ENCODE measurements around the gene COL23A1.

The COL23A1 gene

DNA sequence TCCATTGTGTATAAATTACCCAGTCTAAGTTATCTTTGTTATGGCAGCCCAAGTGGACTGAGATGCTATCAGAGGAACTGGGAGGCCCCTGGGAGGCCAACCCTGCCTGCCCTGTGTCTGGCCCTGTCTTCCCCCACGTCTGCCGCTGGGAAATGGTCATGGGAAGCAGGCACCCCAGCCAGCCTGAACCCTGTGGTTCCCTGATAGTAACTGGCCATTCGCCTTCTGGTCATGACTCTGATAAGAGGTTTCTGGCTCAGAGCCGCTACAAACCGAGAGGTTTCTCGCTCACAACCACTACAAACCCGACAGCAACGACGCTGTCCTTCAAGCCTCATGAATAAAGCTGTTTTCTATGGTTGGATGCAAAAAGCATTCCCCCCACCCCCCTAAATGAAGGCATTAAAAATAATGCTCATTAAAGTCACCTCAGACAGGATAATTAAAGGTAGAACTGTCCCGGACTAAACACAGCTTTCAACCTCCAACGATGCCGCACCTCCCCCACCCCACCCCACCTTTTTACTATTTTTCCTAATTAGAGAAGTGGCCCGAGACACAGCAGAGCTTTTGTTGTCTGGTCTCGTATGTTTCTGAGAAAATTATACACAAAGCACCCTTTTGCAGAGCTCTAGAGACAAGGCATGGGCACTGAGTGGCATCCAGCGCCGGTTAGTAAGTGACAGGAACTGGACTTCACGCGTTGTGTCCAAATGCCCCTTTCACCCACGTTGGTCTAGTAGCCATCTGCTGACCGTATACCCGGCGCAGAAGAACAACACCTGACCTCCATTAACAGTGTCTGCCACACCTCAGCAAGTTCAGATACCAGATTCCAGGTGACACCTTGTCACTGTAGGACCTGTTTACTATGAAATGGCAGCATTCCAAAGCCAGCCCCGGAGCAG, 140.8 kb downstream of the COL23A1 start:
- in situ Hi-C loops (cut with MboI; ENCODE audit: low pct_unique_long_range_greater_than_20kb, low sequenced_read_pairs, unreplicated experiment): no loop called here
- no peak for DNase-seq (ENCODE audit: low spot score)
- TF ChIP-seq, protein P1, sequence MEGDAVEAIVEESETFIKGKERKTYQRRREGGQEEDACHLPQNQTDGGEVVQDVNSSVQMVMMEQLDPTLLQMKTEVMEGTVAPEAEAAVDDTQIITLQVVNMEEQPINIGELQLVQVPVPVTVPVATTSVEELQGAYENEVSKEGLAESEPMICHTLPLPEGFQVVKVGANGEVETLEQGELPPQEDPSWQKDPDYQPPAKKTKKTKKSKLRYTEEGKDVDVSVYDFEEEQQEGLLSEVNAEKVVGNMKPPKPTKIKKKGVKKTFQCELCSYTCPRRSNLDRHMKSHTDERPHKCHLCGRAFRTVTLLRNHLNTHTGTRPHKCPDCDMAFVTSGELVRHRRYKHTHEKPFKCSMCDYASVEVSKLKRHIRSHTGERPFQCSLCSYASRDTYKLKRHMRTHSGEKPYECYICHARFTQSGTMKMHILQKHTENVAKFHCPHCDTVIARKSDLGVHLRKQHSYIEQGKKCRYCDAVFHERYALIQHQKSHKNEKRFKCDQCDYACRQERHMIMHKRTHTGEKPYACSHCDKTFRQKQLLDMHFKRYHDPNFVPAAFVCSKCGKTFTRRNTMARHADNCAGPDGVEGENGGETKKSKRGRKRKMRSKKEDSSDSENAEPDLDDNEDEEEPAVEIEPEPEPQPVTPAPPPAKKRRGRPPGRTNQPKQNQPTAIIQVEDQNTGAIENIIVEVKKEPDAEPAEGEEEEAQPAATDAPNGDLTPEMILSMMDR (IDR thresholded peaks at IDR 0.05; ENCODE audit: extremely low read depth, insufficient read depth, missing control alignments): no peak

DNA sequence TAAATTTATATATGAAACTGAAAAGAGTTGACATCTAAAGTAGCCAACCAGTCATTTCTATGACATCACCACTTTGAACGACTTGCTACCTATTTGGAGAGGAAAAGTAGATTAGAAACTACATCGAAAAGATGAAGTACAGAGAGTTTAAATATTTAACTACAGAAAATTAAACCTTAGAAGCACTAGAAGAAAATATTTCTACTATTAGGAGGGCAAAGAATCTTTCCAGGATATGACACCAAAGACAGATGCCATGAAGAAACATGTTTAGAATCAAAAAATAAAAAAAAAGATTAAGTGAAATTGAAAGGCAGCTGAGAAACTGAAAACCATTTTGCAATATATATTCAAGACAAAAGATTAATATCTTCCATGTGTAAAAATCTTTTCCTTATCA, 144.7 kb downstream of the COL23A1 start:
- TF ChIP-seq, protein P1 (IDR thresholded peaks at IDR 0.05; ENCODE audit: extremely low read depth, insufficient read depth, missing control alignments): no peak
- no peak for DNase-seq (ENCODE audit: low spot score)
- in situ Hi-C loops (cut with MboI; ENCODE audit: low pct_unique_long_range_greater_than_20kb, low sequenced_read_pairs, unreplicated experiment): no loop called here

DNA sequence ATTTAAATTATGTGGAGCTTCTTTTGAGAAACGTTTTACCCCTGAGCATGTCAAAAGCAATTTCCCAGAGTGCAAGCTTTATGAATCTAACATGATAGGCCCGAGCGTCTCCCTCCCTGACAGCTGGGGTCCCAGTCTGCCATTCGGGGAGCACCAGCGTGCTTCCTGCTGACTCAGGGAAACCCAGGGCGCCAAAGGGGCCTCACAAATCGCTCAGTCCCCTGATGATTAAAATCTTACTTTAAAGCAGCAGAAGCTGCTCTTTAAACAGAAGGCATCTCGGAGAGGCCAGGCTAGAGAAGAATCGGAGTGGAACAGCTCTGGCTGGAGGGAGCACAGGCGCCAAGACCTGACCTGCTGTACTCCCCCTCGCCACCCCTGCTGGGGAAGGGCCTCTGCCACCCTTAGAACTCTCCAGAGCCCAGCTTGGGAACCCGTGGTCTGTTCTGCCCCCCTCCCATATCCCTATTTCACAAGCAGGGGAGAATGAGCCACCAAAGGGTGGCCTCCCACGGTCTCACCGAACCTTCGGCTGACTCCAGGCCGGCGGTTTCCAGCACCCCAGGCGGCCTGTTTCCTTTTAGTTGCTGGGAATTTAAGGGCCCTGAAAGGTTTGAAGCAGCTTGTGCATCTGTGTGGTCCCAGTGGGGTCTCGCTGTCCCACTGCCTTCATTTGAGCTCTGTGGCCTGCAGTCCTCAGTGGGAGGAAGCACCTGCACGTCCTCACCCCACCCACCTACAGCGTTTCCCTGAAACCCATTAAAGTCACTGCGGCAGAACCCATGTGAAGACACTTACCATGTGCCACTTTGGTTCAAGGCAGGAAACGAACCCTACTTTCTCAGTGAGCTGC, 147.6 kb downstream of the COL23A1 start:
- in situ Hi-C loops (cut with MboI; ENCODE audit: low pct_unique_long_range_greater_than_20kb, low sequenced_read_pairs, unreplicated experiment): no loop called here
- TF ChIP-seq, protein P1 (IDR thresholded peaks at IDR 0.05; ENCODE audit: extremely low read depth, insufficient read depth, missing control alignments): no peak
- no peak for DNase-seq (ENCODE audit: low spot score)

DNA sequence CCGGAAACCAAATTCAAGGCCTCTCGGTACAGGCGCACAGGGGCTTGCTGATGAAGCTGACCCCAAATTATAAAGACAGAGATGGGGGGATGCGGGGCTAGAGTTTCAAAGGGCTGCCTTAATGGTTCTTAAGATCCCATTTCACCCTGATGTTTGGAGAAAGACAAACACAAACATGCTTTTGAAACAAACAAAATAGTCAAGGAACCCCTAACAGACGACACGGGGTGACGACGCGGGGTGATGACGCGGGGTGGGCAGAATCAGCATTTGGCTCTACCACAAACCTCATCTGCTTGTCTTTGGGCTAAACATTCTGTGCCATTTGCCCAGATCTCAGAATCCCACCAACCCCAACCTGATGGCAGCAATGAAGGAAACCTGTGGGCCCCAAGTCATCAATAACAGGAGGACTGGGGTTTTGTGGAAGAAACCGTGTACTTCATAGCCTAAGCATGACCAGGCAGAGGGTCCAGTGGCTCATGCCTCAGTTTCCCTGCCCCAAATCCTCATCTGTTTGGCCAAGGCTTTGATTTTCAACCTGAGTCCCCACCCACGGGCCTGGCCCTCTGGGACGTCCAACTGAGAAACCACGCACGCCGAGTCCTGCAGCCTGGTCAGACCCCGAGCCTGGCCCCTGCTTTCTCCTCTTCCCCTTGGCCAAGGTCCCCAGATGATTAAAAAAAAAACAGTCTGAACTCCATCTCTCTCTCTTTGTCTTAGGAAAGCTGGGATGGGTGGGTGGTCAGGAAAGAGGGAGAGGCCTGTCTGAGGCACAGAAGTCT, 148.5 kb downstream of the COL23A1 start:
- in situ Hi-C loops (cut with MboI; ENCODE audit: low pct_unique_long_range_greater_than_20kb, low sequenced_read_pairs, unreplicated experiment): no loop called here
- no peak for DNase-seq (ENCODE audit: low spot score)
- TF ChIP-seq, protein P1 (IDR thresholded peaks at IDR 0.05; ENCODE audit: extremely low read depth, insufficient read depth, missing control alignments): no peak

DNA sequence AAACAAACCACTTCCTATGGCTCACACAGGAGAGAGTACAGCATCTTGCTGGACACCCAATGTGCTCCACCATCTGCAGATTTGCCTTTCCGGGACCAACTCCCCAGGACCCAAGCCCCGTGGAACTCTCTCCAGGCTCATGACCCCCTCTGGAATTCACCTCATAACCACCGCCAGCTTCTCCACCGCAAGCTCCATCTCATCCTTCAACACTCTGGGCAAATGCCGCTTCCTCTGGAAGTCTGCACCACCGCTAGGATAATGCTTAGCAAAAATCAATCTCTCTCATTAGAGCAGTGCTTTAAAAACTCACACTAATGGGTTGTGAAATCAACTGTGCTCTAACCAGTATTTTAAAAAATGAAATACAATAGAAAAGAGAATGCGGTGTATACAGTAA, 150.0 kb downstream of the COL23A1 start:
- TF ChIP-seq, protein P1 (IDR thresholded peaks at IDR 0.05; ENCODE audit: extremely low read depth, insufficient read depth, missing control alignments): no peak
- no peak for DNase-seq (ENCODE audit: low spot score)
- in situ Hi-C loops (cut with MboI; ENCODE audit: low pct_unique_long_range_greater_than_20kb, low sequenced_read_pairs, unreplicated experiment): no loop called here

All from GM13977 (cell line).